ENCODE measurements around the gene GCH1. TPM values are rescaled to one million over a fixed set of nuclear protein-coding genes. Genes with fewer than 3 reads are reported as not detected.

Gene GCH1
- total RNA-seq, 1 experiment from 2014 or later, result 9.2 TPM

GRCh38 chr14:54918427-54918826 lies 15.8 kb upstream of the GCH1 start:
- ATAC-seq (no peak), DNase-seq (ENCODE audit: low spot score) (no peak)
- no peaks in the 10 kb centered on the region for H3K27me3 Mint-ChIP-seq (ENCODE audit: low read depth)
- ChIA-PET CTCF (interaction anchor here (0.7 kb wide), 1 partner anchor 104 kb away, joined by 3 read pairs; no protein-coding TSS in a partner anchor), POLR2A (no interaction called here)
- H3K36me3 Mint-ChIP-seq, result no peaks in the 10 kb centered on the region
- H3K27ac Mint-ChIP-seq, result no peak overlapping the region
- H3K9me3 Mint-ChIP-seq, result no peaks in the 10 kb centered on the region
- no peaks in the 10 kb centered on the region for H3K4me1 Mint-ChIP-seq
- no peak overlapping the region for H3K4me3 Mint-ChIP-seq
- no peak for TF ChIP-seq NR3C1 (CRISPR knock-in tag; conservative IDR thresholded peaks at IDR 0.05; ENCODE audit: low read depth)
- TF ChIP-seq MAX (CRISPR knock-in tag; IDR thresholded peaks at IDR 0.05), result no peak
- no peak for TF ChIP-seq STAT6 (CRISPR knock-in tag; conservative IDR thresholded peaks at IDR 0.05; ENCODE audit: low read depth)
- TF ChIP-seq USF1 (CRISPR knock-in tag; IDR thresholded peaks at IDR 0.05), result no peak
- TF ChIP-seq ZNF396 (CRISPR knock-in tag; IDR thresholded peaks at IDR 0.05; ENCODE audit: borderline replicate concordance), result no peak
- no peak for TF ChIP-seq ATF2 (CRISPR knock-in tag; IDR thresholded peaks at IDR 0.05; ENCODE audit: borderline replicate concordance, low read depth)

- H3K27ac Mint-ChIP-seq, result no peak overlapping the region
- TF ChIP-seq MXD4 (CRISPR knock-in tag; IDR thresholded peaks at IDR 0.05; ENCODE audit: borderline replicate concordance), result no peak
- no peak for TF ChIP-seq FOXK1 (CRISPR knock-in tag; IDR thresholded peaks at IDR 0.05)
- TF ChIP-seq SP1 (CRISPR knock-in tag; conservative IDR thresholded peaks at IDR 0.05), result no peak
- TF ChIP-seq ATF1 (CRISPR knock-in tag; IDR thresholded peaks at IDR 0.05), result no peak
- TF ChIP-seq OVOL2 (CRISPR knock-in tag; IDR thresholded peaks at IDR 0.05; ENCODE audit: borderline replicate concordance), result no peak
- no peak for TF ChIP-seq GTF2I (CRISPR knock-in tag; conservative IDR thresholded peaks at IDR 0.05)
- TF ChIP-seq MLX (CRISPR knock-in tag; IDR thresholded peaks at IDR 0.05), result no peak
- TF ChIP-seq CREB1 (CRISPR knock-in tag; IDR thresholded peaks at IDR 0.05), result no peak
- TF ChIP-seq TEAD1 (CRISPR knock-in tag; IDR thresholded peaks at IDR 0.05), result no peak
- no peak for TF ChIP-seq IRF2 (CRISPR knock-in tag; IDR thresholded peaks at IDR 0.05; ENCODE audit: borderline replicate concordance, low read depth)
- TF ChIP-seq ZNF263 (CRISPR knock-in tag; IDR thresholded peaks at IDR 0.05; ENCODE audit: low read depth), result no peak
- TF ChIP-seq HMGXB4 (CRISPR knock-in tag; IDR thresholded peaks at IDR 0.05), result no peak
- TF ChIP-seq ZNF396 (CRISPR knock-in tag; IDR thresholded peaks at IDR 0.05; ENCODE audit: borderline replicate concordance), result no peak
- no peak for TF ChIP-seq SMAD3 (CRISPR knock-in tag; IDR thresholded peaks at IDR 0.05; ENCODE audit: borderline replicate concordance)
- no peak for TF ChIP-seq RORB (CRISPR knock-in tag; IDR thresholded peaks at IDR 0.05)
- TF ChIP-seq ARID4B (CRISPR knock-in tag; IDR thresholded peaks at IDR 0.05; ENCODE audit: borderline replicate concordance), result no peak
- no peak for TF ChIP-seq ZNF232 (CRISPR knock-in tag; IDR thresholded peaks at IDR 0.05)
- no peak for TF ChIP-seq ZNF219 (CRISPR knock-in tag; IDR thresholded peaks at IDR 0.05; ENCODE audit: borderline replicate concordance)
Observed at GRCh38 chr14:54916101-54916500, 13.5 kb upstream of the GCH1 start.

More at GRCh38 chr14:54916101-54916500, 13.5 kb upstream of the GCH1 start:
- ATAC-seq (no peak), DNase-seq (ENCODE audit: low spot score) (no peak)
- ChIA-PET POLR2A (no interaction called here), CTCF (interaction anchor here (1.2 to 1.3 kb wide), 2 partner anchors 13 to 111 kb away, joined by 3 to 4 read pairs; partner anchors contain the start of genes GCH1, SOCS4 and WDHD1)
- H3K36me3 Mint-ChIP-seq, result no peaks in the 10 kb centered on the region
- H3K4me1 Mint-ChIP-seq, result no peaks in the 10 kb centered on the region
- H3K9me3 Mint-ChIP-seq, result no peaks in the 10 kb centered on the region
- H3K27me3 Mint-ChIP-seq (ENCODE audit: low read depth), result no peaks in the 10 kb centered on the region
- H3K4me3 Mint-ChIP-seq, result no peak overlapping the region
